Smooth muscle cell (in vitro differentiated cells): ENCODE results near the gene UHRF2. TPM values are rescaled to one million over a fixed set of nuclear protein-coding genes. Genes with fewer than 3 reads are reported as not detected.

Experiments used
- DNase-seq: peaks from one replicate; lab custom pipeline; 2025; ENCODE audit not compliant: unreplicated experiment; lab: John Stamatoyannopoulos, UW
- H2AFZ ChIP-seq: fragments of 200-600 bp; sonication (generic); 2 replicates; pipeline ENCODE4 v1.6.0; 2016; ENCODE audit warnings: antibody characterized with exemption, low read depth, mild to moderate bottlenecking
- H3F3A ChIP-seq: fragments of 200-600 bp; sonication (generic); 2 replicates; pipeline ENCODE4 v1.6.0; 2017; ENCODE audit warnings: antibody characterized with exemption, low read depth
- H3K27ac ChIP-seq: fragments of 200-600 bp; sonication (generic); 2 replicates; pipeline ENCODE4 v1.5.1; 2016; ENCODE audit warnings: low read depth, mild to moderate bottlenecking
- H3K27me3 ChIP-seq: fragments of 200-600 bp; sonication (generic); 2 replicates; pipeline ENCODE4 v1.6.1; 2016; ENCODE audit warnings: low read depth, mild to moderate bottlenecking
- H3K36me3 ChIP-seq: fragments of 200-600 bp; sonication (generic); 2 replicates; pipeline ENCODE4 v1.5.1; 2016; ENCODE audit warnings: low read depth
- H3K4me1 ChIP-seq: fragments of 200-600 bp; sonication (generic); 2 replicates; pipeline ENCODE4 v1.5.1; 2016; ENCODE audit warnings: low read depth
- H3K4me2 ChIP-seq: fragments of 200-600 bp; sonication (generic); 2 replicates; pipeline ENCODE4 v1.6.0; 2016; ENCODE audit warnings: mild to moderate bottlenecking
- H3K4me3 ChIP-seq: fragments of 200-600 bp; sonication (generic); 2 replicates; pipeline ENCODE4 v1.5.1; 2016; ENCODE audit warnings: mild to moderate bottlenecking
- H3K79me2 ChIP-seq: fragments of 200-600 bp; sonication (generic); 2 replicates; pipeline ENCODE4 v1.6.0; 2016; ENCODE audit warnings: low read depth, mild to moderate bottlenecking
- H3K9ac ChIP-seq: fragments of 200-600 bp; sonication (generic); 2 replicates; pipeline ENCODE4 v1.6.0; 2016; ENCODE audit warnings: low read depth
- H3K9me3 ChIP-seq: fragments of 200-600 bp; sonication (generic); replicated peaks from 2 replicates; pipeline ENCODE4 v1.5.1; 2016; ENCODE audit warnings: low read depth
- H4K20me1 ChIP-seq: fragments of 200-600 bp; sonication (generic); 2 replicates; pipeline ENCODE4 v1.6.0; 2016; ENCODE audit warnings: low read depth
- WGBS: methylation state at CpG from one replicate; pipeline ENCODE4 v1.1.7; 2016; ENCODE audit warnings: low lambda C conversion rate; 5-methylcytosine and 5-hydroxymethylcytosine counted together
- polyA plus RNA-seq: library from polyadenylated mRNA; unstranded; fragments of >200 nt; fragmentation: Nextera tagmentation; extraction: Ambion mirVana; gene quantifications from 2 replicates; pipeline ENCODE4 v1.2.1, GENCODE V29; 2016
- total RNA-seq: library from RNA; depleted of rRNA; stranded (reverse); fragments of >200 nt; gene quantifications from 2 replicates; pipeline ENCODE4 v1.2.3, GENCODE V29; 2014
- TF ChIP-seq, protein P1 (sequence below): fragments of 200-600 bp; sonication (generic); IDR thresholded peaks from 2 replicates; pipeline ENCODE4 v1.5.1; 2017; ENCODE audit warnings: borderline replicate concordance, mild to moderate bottlenecking, antibody characterized with exemption; ENCODE audit not compliant: insufficient read depth, poor library complexity, severe bottlenecking

UHRF2 gene
- total and polyA plus RNA-seq, 2 experiments from 2014 or later = 15.6 to 54.5 TPM

- Histone ChIP-seq H3K79me2 (no peaks in the 10 kb centered on the region), H3K27me3 (no peaks in the 10 kb centered on the region), H3K9me3 (no peaks in the 10 kb centered on the region), H3K9ac (no peak overlapping the region), H3K4me3 (no peak overlapping the region), H3K4me2 (no peak overlapping the region), H3K36me3 (peaks cover 6% of the 10 kb centered on the region), H3K27ac (peak overlapping the region; percentile 48), H4K20me1 (no peaks in the 10 kb centered on the region), H3K4me1 (peaks cover 3% of the 10 kb centered on the region), H2AFZ (no peak overlapping the region), H3F3A (no peaks in the 10 kb centered on the region)
- WGBS = 83% methylated on average over 1 of the region's 1 CpG
- TF ChIP-seq, protein P1, sequence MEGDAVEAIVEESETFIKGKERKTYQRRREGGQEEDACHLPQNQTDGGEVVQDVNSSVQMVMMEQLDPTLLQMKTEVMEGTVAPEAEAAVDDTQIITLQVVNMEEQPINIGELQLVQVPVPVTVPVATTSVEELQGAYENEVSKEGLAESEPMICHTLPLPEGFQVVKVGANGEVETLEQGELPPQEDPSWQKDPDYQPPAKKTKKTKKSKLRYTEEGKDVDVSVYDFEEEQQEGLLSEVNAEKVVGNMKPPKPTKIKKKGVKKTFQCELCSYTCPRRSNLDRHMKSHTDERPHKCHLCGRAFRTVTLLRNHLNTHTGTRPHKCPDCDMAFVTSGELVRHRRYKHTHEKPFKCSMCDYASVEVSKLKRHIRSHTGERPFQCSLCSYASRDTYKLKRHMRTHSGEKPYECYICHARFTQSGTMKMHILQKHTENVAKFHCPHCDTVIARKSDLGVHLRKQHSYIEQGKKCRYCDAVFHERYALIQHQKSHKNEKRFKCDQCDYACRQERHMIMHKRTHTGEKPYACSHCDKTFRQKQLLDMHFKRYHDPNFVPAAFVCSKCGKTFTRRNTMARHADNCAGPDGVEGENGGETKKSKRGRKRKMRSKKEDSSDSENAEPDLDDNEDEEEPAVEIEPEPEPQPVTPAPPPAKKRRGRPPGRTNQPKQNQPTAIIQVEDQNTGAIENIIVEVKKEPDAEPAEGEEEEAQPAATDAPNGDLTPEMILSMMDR = no peak
- DNase-seq = no peak
Measured at GRCh38 chr9:6498982-6499381, 86.0 kb downstream of the UHRF2 start.

DNA sequence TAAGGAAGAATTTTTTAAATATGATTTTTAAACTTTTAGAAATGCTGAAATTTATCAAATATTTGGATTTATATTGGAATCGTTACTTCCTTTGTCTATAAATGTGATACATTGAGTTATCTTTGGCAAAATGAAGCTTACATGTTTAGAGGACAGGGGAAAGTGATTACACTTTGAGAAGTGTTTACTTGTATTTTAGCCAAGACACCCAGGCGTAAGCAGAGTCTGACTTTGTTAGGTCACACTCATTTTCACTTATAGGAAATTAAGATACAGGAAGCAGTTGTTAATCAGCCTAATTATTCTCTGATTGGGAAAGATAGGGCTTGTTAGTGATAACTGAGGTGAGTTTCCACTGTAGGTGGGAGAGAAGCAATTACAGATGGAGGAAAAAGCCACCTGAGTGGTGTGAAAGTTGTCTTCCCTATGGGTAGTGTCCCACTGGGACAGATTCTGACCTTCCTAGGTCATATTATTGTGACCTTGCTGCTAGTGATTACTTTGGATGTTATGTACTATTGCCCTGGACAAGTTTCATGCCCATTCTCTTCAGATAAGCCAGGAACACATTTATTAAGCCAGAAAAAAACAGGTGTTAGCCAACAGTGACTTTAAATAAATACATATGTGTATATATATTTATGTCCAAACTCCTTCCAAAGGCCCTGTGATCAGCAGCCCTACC, 88.7 kb downstream of the UHRF2 start:
- H3K36me3 ChIP-seq = peaks cover 14% of the 10 kb centered on the region
- WGBS = 99% methylated on average over 2 of the region's 2 CpGs
- H3K4me3 ChIP-seq = no peak overlapping the region
- H3K9ac ChIP-seq = no peak overlapping the region
- no peaks in the 10 kb centered on the region for H4K20me1 ChIP-seq
- no peaks in the 10 kb centered on the region for H3K79me2 ChIP-seq
- DNase-seq = no peak
- H3F3A ChIP-seq = no peaks in the 10 kb centered on the region
- H3K4me2 ChIP-seq = no peak overlapping the region
- H2AFZ ChIP-seq = no peak overlapping the region
- no peak overlapping the region for H3K27ac ChIP-seq
- H3K27me3 ChIP-seq = no peaks in the 10 kb centered on the region
- TF ChIP-seq, protein P1 = no peak
- H3K9me3 ChIP-seq = no peaks in the 10 kb centered on the region
- H3K4me1 ChIP-seq = peaks cover 3% of the 10 kb centered on the region

DNA sequence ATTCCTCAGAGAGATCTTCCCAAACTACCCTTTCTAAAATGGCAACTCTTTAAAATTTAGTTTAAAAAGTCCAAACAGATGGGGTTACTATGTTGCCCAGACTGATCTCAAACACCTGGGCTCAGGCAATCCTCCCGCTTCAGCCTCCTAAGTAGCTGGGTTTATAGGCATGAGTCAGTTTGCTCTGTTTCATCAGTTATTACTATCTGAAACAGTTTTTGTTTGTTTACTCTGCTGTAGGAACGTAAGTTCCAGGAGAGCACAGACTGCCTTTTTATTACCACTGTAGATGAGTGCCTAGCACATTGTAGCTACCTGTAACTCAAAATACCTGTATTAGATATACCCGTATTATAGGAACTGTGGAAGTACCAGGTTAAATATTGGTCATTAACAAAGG, 89.4 kb downstream of the UHRF2 start:
- no peak for DNase-seq

More for the DNA sequence above, 89.4 kb downstream of the UHRF2 start:
- H3K79me2 ChIP-seq = no peaks in the 10 kb centered on the region
- no peak overlapping the region for H3K9ac ChIP-seq
- no peaks in the 10 kb centered on the region for H3K27me3 ChIP-seq
- no peaks in the 10 kb centered on the region for H3F3A ChIP-seq
- no peaks in the 10 kb centered on the region for H3K9me3 ChIP-seq
- no peak overlapping the region for H3K27ac ChIP-seq
- WGBS = 80% methylated on average over 3 of the region's 3 CpGs
- no peaks in the 10 kb centered on the region for H4K20me1 ChIP-seq
- no peak overlapping the region for H3K4me2 ChIP-seq
- no peak overlapping the region for H2AFZ ChIP-seq
- H3K4me1 ChIP-seq = peaks cover 3% of the 10 kb centered on the region
- H3K4me3 ChIP-seq = no peak overlapping the region
- H3K36me3 ChIP-seq = peaks cover 13% of the 10 kb centered on the region
- TF ChIP-seq, protein P1 = no peak
